ENCODE data around the gene PNMA8A.

PNMA8A gene

GRCh38 chr19:46469541-46470185 lies 1.7 kb downstream of the PNMA8A start:
- Histone ChIP-seq H3K9me3 (ENCODE audit: insufficient read depth, low read length) (no peaks in the 10 kb centered on the region), H3K79me2 (ENCODE audit: low read length) (no peaks in the 10 kb centered on the region), H4K20me1 (ENCODE audit: insufficient read depth, low read length) (no peaks in the 10 kb centered on the region), H3K4me3 (ENCODE audit: low read length) (no peak overlapping the region), H3K4me1 (ENCODE audit: low read length) (peaks cover 48% of the 10 kb centered on the region), H3K9ac (ENCODE audit: low read length) (no peak overlapping the region), H2AFZ (ENCODE audit: low read depth, low read length) (no peak overlapping the region), H3K36me3 (replicated peaks; ENCODE audit: low read depth, low read length) (no peaks in the 10 kb centered on the region), H3K27me3 (ENCODE audit: low read depth, low read length) (peaks cover 4% of the 10 kb centered on the region; the same call in 1 of the 2 replicates), H3K4me2 (ENCODE audit: low read length) (no peak overlapping the region), H3K27ac (ENCODE audit: low read length) (no peak overlapping the region)
- TF ChIP-seq CTCF (IDR thresholded peaks at IDR 0.05; ENCODE audit: low read depth, low read length) (no peak), EZH2phosphoT487 (IDR thresholded peaks at IDR 0.05; ENCODE audit: low read depth) (no peak)

- 0 out of 2 replicates have a peak, but pooled peaks cover 5% of the 10 kb centered on the region for H3K27me3 ChIP-seq (ENCODE audit: low read depth, low read length)
- no peak for TF ChIP-seq CTCF (IDR thresholded peaks at IDR 0.05; ENCODE audit: low read depth, low read length)
- no peak for TF ChIP-seq EZH2phosphoT487 (IDR thresholded peaks at IDR 0.05; ENCODE audit: low read depth)
- peak overlapping the region; percentile 70 for H3K9ac ChIP-seq (ENCODE audit: low read length)
- H3K36me3 ChIP-seq (replicated peaks; ENCODE audit: low read depth, low read length), result no peaks in the 10 kb centered on the region
- H3K4me3 ChIP-seq (ENCODE audit: low read length), result peak overlapping the region; percentile 68
- no peaks in the 10 kb centered on the region for H3K9me3 ChIP-seq (ENCODE audit: insufficient read depth, low read length)
- peak overlapping the region; percentile 94 for H3K27ac ChIP-seq (ENCODE audit: low read length)
- no peaks in the 10 kb centered on the region for H3K79me2 ChIP-seq (ENCODE audit: low read length)
- peaks cover 42% of the 10 kb centered on the region for H3K4me1 ChIP-seq (ENCODE audit: low read length)
- H2AFZ ChIP-seq (ENCODE audit: low read depth, low read length), result peak overlapping the region; percentile 81
- H3K4me2 ChIP-seq (ENCODE audit: low read length), result peak overlapping the region; percentile 86
- H4K20me1 ChIP-seq (ENCODE audit: insufficient read depth, low read length), result no peaks in the 10 kb centered on the region
Measured at GRCh38 chr19:46466536-46467196, 4.7 kb downstream of the PNMA8A start.

GRCh38 chr19:46463516-46463915 lies 7.8 kb downstream of the PNMA8A start:
- Histone ChIP-seq H3K4me3 (ENCODE audit: low read length) (no peak overlapping the region), H3K36me3 (replicated peaks; ENCODE audit: low read depth, low read length) (no peaks in the 10 kb centered on the region), H3K27me3 (ENCODE audit: low read depth, low read length) (0 out of 2 replicates have a peak, but pooled peaks cover 5% of the 10 kb centered on the region), H3K9ac (ENCODE audit: low read length) (no peak overlapping the region), H3K27ac (ENCODE audit: low read length) (no peak overlapping the region), H3K4me1 (ENCODE audit: low read length) (peaks cover 42% of the 10 kb centered on the region), H3K9me3 (ENCODE audit: insufficient read depth, low read length) (no peaks in the 10 kb centered on the region), H2AFZ (ENCODE audit: low read depth, low read length) (no peak overlapping the region), H3K4me2 (ENCODE audit: low read length) (no peak overlapping the region), H4K20me1 (ENCODE audit: insufficient read depth, low read length) (no peaks in the 10 kb centered on the region), H3K79me2 (ENCODE audit: low read length) (no peaks in the 10 kb centered on the region)
- TF ChIP-seq EZH2phosphoT487 (IDR thresholded peaks at IDR 0.05; ENCODE audit: low read depth), result no peak

- peaks cover 25% of the 10 kb centered on the region for H3K4me1 ChIP-seq (ENCODE audit: low read length)
Measured at GRCh38 chr19:46461537-46461936, 9.8 kb downstream of the PNMA8A start.

More at GRCh38 chr19:46461537-46461936, 9.8 kb downstream of the PNMA8A start:
- 0 out of 2 replicates have a peak, but pooled peaks cover 5% of the 10 kb centered on the region for H3K27me3 ChIP-seq (ENCODE audit: low read depth, low read length)
- H3K4me3 ChIP-seq (ENCODE audit: low read length), result no peak overlapping the region
- H3K9ac ChIP-seq (ENCODE audit: low read length), result no peak overlapping the region
- H3K36me3 ChIP-seq (replicated peaks; ENCODE audit: low read depth, low read length), result no peaks in the 10 kb centered on the region
- no peaks in the 10 kb centered on the region for H3K9me3 ChIP-seq (ENCODE audit: insufficient read depth, low read length)
- H3K4me2 ChIP-seq (ENCODE audit: low read length), result no peak overlapping the region
- no peaks in the 10 kb centered on the region for H3K79me2 ChIP-seq (ENCODE audit: low read length)
- H2AFZ ChIP-seq (ENCODE audit: low read depth, low read length), result no peak overlapping the region
- no peak for TF ChIP-seq EZH2phosphoT487 (IDR thresholded peaks at IDR 0.05; ENCODE audit: low read depth)
- no peak for TF ChIP-seq CTCF (IDR thresholded peaks at IDR 0.05; ENCODE audit: low read depth, low read length)
- H3K27ac ChIP-seq (ENCODE audit: low read length), result no peak overlapping the region
- H4K20me1 ChIP-seq (ENCODE audit: insufficient read depth, low read length), result no peaks in the 10 kb centered on the region

Measured in OCI-LY3 (cell line).